IMR-90 (cell line): Measurements from ENCODE around the gene OR7D2. TPM values are rescaled to one million over a fixed set of nuclear protein-coding genes. Genes with fewer than 3 reads are reported as not detected.

ENCODE experiments used
- ATAC-seq: fragments of 200-7000 bp; cut with Tn5 transposase; 2 replicates; pipeline ENCODE4 v1.9.1; 2020; ENCODE audit warnings: low read depth, mild to moderate bottlenecking, moderate library complexity
- BruUV-seq: library from RNA; stranded (reverse); fragments of 400-500 nt; replicated peaks from 2 replicates; lab custom pipeline; 2021; lab: Mats Ljungman, UMichigan
- CTCF ChIA-PET: fragments of 300-600 bp; formaldehyde crosslinking; extraction: SDS; loops from one replicate; lab custom pipeline; 2021; ENCODE audit warnings: antibody characterized with exemption; lab: Yijun Ruan, JAX
- POLR2A ChIA-PET: fragments of 300-600 bp; sonication (Branson Sonifier 250); formaldehyde crosslinking; loops from one replicate; lab custom pipeline; 2022; ENCODE audit warnings: antibody characterized with exemption; ENCODE audit not compliant: unreplicated experiment; lab: Charles Lee
- DNase-seq: peaks from one replicate; pipeline ENCODE4 v3.0.0; 2013
- H2AFZ ChIP-seq: replicated peaks from 2 replicates; pipeline ENCODE3; 2013; ENCODE audit warnings: low read length, mild to moderate bottlenecking; ENCODE audit not compliant: poor library complexity
- H2AK5ac ChIP-seq: 2 replicates; pipeline ENCODE4 v1.6.1; 2013; ENCODE audit warnings: low read depth, low read length, inconsistent platforms
- H2AK9ac ChIP-seq: replicated peaks from 2 replicates; pipeline ENCODE3; 2013; ENCODE audit warnings: mild to moderate bottlenecking, low read depth, low read length, moderate library complexity; ENCODE audit not compliant: poor library complexity
- H2BK120ac ChIP-seq: 2 replicates; pipeline ENCODE4 v1.6.1; 2013; ENCODE audit warnings: low read depth, low read length, inconsistent platforms
- H2BK15ac ChIP-seq: 3 replicates; pipeline ENCODE4 v1.6.1; 2013; ENCODE audit warnings: low read depth, low read length, inconsistent platforms
- H2BK20ac ChIP-seq: 2 replicates; pipeline ENCODE4 v1.6.1; 2013; ENCODE audit warnings: low read depth, mild to moderate bottlenecking, inconsistent platforms, low read length, moderate library complexity
- H2BK5ac ChIP-seq: 2 replicates; pipeline ENCODE4 v1.6.1; 2013; ENCODE audit warnings: mild to moderate bottlenecking, low read depth, low read length, inconsistent platforms; ENCODE audit not compliant: poor library complexity, severe bottlenecking
- H3K14ac ChIP-seq: replicated peaks from 2 replicates; pipeline ENCODE4 v1.6.1; 2013; ENCODE audit warnings: low read depth, low read length, inconsistent platforms
- H3K18ac ChIP-seq: 2 replicates; pipeline ENCODE4 v1.6.1; 2013; ENCODE audit warnings: low read depth, low read length, control low read depth
- H3K23ac ChIP-seq: 2 replicates; pipeline ENCODE4 v1.6.1; 2013; ENCODE audit warnings: low read depth, low read length, inconsistent platforms
- H3K27ac ChIP-seq: 2 replicates; pipeline ENCODE4 v1.5.1; 2013; ENCODE audit warnings: mild to moderate bottlenecking, control low read depth, low read length; ENCODE audit not compliant: insufficient read depth
- H3K27me3 ChIP-seq: 2 replicates; pipeline ENCODE4 v1.6.1; 2013; ENCODE audit warnings: low read length; ENCODE audit not compliant: control insufficient read depth, insufficient read depth
- H3K36me3 ChIP-seq: 2 replicates; pipeline ENCODE4 v1.6.1; 2013; ENCODE audit warnings: low read length, mixed read lengths; ENCODE audit not compliant: control insufficient read depth, insufficient read depth
- H3K4ac ChIP-seq: 2 replicates; pipeline ENCODE4 v1.6.1; 2013; ENCODE audit warnings: low read depth, low read length, inconsistent platforms
- H3K4me1 ChIP-seq: 2 replicates; pipeline ENCODE4 v1.6.1; 2013; ENCODE audit warnings: low read length, mixed read lengths; ENCODE audit not compliant: control insufficient read depth, insufficient read depth
- H3K4me2 ChIP-seq: 2 replicates; pipeline ENCODE4 v1.6.1; 2013; ENCODE audit warnings: low read depth, mild to moderate bottlenecking, control low read depth, low read length, moderate library complexity
- H3K4me3 ChIP-seq: 2 replicates; pipeline ENCODE4 v1.5.1; 2013; ENCODE audit warnings: low read depth, mild to moderate bottlenecking, control low read depth, low read length, moderate library complexity; ENCODE audit not compliant: insufficient read depth
- H3K56ac ChIP-seq: 2 replicates; pipeline ENCODE4 v1.6.1; 2013; ENCODE audit warnings: low read length, inconsistent platforms; ENCODE audit not compliant: insufficient read depth; ENCODE audit errors: extremely low read depth
- H3K79me1 ChIP-seq, 2 experiments: 2 replicates each; pipeline ENCODE4 v1.6.1; 2013; ENCODE audit warnings: low read length in 2 of 2, inconsistent platforms in 1 of 2, low read depth in 1 of 2
- H3K9ac ChIP-seq: 2 replicates; pipeline ENCODE4 v1.6.1; 2013; ENCODE audit warnings: low read depth, low read length, control low read depth
- H3K9me1 ChIP-seq: 2 replicates; pipeline ENCODE4 v1.6.1; 2013; ENCODE audit warnings: low read length, inconsistent platforms; ENCODE audit not compliant: insufficient read depth
- H3K9me3 ChIP-seq: 2 replicates; pipeline ENCODE4 v1.6.1; 2013; ENCODE audit warnings: low read length; ENCODE audit not compliant: control insufficient read depth, insufficient read depth
- H4K20me1 ChIP-seq: 2 replicates; pipeline ENCODE4 v1.6.1; 2013; ENCODE audit warnings: low read length, inconsistent platforms; ENCODE audit not compliant: insufficient read depth
- H4K5ac ChIP-seq: 2 replicates; pipeline ENCODE4 v1.6.1; 2013; ENCODE audit warnings: mild to moderate bottlenecking, low read depth, low read length, control low read depth
- H4K8ac ChIP-seq, 2 experiments: 2 replicates each; pipeline ENCODE4 v1.6.1; 2013; ENCODE audit warnings: low read depth in 2 of 2, low read length in 2 of 2, control low read depth in 1 of 2, inconsistent platforms in 1 of 2
- H4K91ac ChIP-seq: 2 replicates; pipeline ENCODE4 v1.6.1; 2013; ENCODE audit warnings: low read depth, low read length, inconsistent platforms; ENCODE audit not compliant: insufficient read depth
- CEBPB ChIP-seq: IDR thresholded peaks from 2 replicates; pipeline ENCODE4 v1.6.1; 2012; ENCODE audit warnings: low read depth, low read length, improper control_type of control experiment
- CHD1 ChIP-seq: IDR thresholded peaks from 2 replicates; pipeline ENCODE4 v1.6.1; 2012; ENCODE audit warnings: low read depth, low read length, improper control_type of control experiment
- ELK1 ChIP-seq: fragments of 150-350 bp; IDR thresholded peaks from 2 replicates; pipeline ENCODE4 v1.6.1; 2016; ENCODE audit warnings: low read depth, mild to moderate bottlenecking, low read length, moderate library complexity, borderline replicate concordance
- FOS ChIP-seq: fragments of 150-350 bp; IDR thresholded peaks from 2 replicates; pipeline ENCODE4 v1.6.1; 2016; ENCODE audit warnings: low read depth, low read length
- MAZ ChIP-seq: IDR thresholded peaks from 2 replicates; pipeline ENCODE4 v1.6.1; 2012; ENCODE audit warnings: low read depth, mild to moderate bottlenecking, low read length, improper control_type of control experiment, moderate library complexity, borderline replicate concordance
- MXI1 ChIP-seq: IDR thresholded peaks from 2 replicates; pipeline ENCODE4 v1.6.1; 2012; ENCODE audit warnings: low read depth, mild to moderate bottlenecking, low read length, moderate library complexity, borderline replicate concordance
- POLR2A ChIP-seq: IDR thresholded peaks from 2 replicates; pipeline ENCODE4 v1.6.1; 2012; ENCODE audit warnings: mild to moderate bottlenecking, low read depth, low read length
- RAD21 ChIP-seq: IDR thresholded peaks from 2 replicates; pipeline ENCODE4 v1.6.1; 2012; ENCODE audit warnings: low read length, improper control_type of control experiment
- RCOR1 ChIP-seq: IDR thresholded peaks from 2 replicates; pipeline ENCODE4 v1.6.1; 2012; ENCODE audit warnings: mild to moderate bottlenecking, low read length, improper control_type of control experiment; ENCODE audit not compliant: insufficient replicate concordance
- RFX5 ChIP-seq: IDR thresholded peaks from 2 replicates; pipeline ENCODE4 v1.8.0; 2012; ENCODE audit warnings: low read depth, mild to moderate bottlenecking, low read length, moderate library complexity
- SMC3 ChIP-seq: fragments of 150-350 bp; IDR thresholded peaks from 2 replicates; pipeline ENCODE4 v1.6.1; 2016; ENCODE audit warnings: low read depth, mild to moderate bottlenecking, antibody characterized with exemption, low read length, moderate library complexity
- USF2 ChIP-seq: fragments of 150-350 bp; IDR thresholded peaks from 2 replicates; pipeline ENCODE4 v1.6.1; 2017; ENCODE audit warnings: mild to moderate bottlenecking, antibody characterized with exemption, low read length, low read depth
- WGBS, 2 experiments: methylation state at CpG; one replicate each; pipeline versions ENCODE4 v1.1.5 to v1.1.7; 2013; ENCODE audit warnings: missing lambda C conversion rate in 2 of 2; ENCODE audit not compliant: insufficient read length in 1 of 2; ENCODE audit errors: extremely low coverage in 2 of 2; 5-methylcytosine and 5-hydroxymethylcytosine counted together
- dilution Hi-C: fragments of 300-500 bp; cut with HindIII; formaldehyde crosslinking; loops from one replicate; pipeline ENCODE4 v1.14.3; 2018; ENCODE audit warnings: low sequenced_read_pairs; ENCODE audit not compliant: unreplicated experiment
- in situ Hi-C: fragments of 300-500 bp; cut with MboI; formaldehyde crosslinking; loops from 3 replicates; pipeline ENCODE4 v1.14.3; 2019; ENCODE audit warnings: low sequenced_read_pairs, inconsistent platforms, mixed read lengths
- intact Hi-C: fragments of 100-400 bp; cut with micrococcal nuclease; formaldehyde crosslinking; loops from 2 replicates; pipeline ENCODE4 v1.10.0; 2022
- polyA plus RNA-seq, 3 experiments: library from polyadenylated mRNA; depleted of rRNA; stranded (reverse); fragments of >200 nt; gene quantifications; 2 replicates each; pipeline ENCODE4 v1.2.3, GENCODE V29; 2012; ENCODE audit warnings: low replicate concordance in 1 of 3
- total RNA-seq: library from RNA; depleted of rRNA; stranded (reverse); fragments of >200 nt; gene quantifications from 2 replicates; pipeline ENCODE4 v1.2.3, GENCODE V29; 2012

OR7D2 gene
- total and polyA plus RNA-seq, 2 of the 4 experiments (the other 2 are of a cell fraction) = not detected

GRCh38 chr19:9161427-9161826 lies 17.4 kb upstream of the OR7D2 start:
- Histone ChIP-seq H2AFZ (no peak overlapping the region), H3K9ac (no peak overlapping the region), H2BK15ac (no peak overlapping the region), H3K79me1 (peaks cover 0 to 21% of the 10 kb centered on the region in 2 experiments; a peak in 2 of 4 replicates), H3K56ac (no peak overlapping the region), H3K27me3 (no peaks in the 10 kb centered on the region), H2AK9ac (no peak overlapping the region), H2BK20ac (no peak overlapping the region), H4K91ac (no peak overlapping the region), H3K14ac (no peak overlapping the region), H3K9me3 (peaks cover 59% of the 10 kb centered on the region), H2AK5ac (no peak overlapping the region), H3K27ac (no peak overlapping the region), H3K18ac (no peak overlapping the region), H3K9me1 (no peaks in the 10 kb centered on the region), H2BK5ac (no peak overlapping the region), H4K5ac (no peak overlapping the region), H3K4me3 (no peak overlapping the region), H3K36me3 (peaks cover 74% of the 10 kb centered on the region), H2BK120ac (no peak overlapping the region), H3K4me1 (peaks cover 2% of the 10 kb centered on the region; the same call in 1 of the 2 replicates), H3K23ac (no peak overlapping the region), H3K4ac (no peak overlapping the region), H4K8ac (no peak overlapping the region), H3K4me2 (no peak overlapping the region), H4K20me1 (no peaks in the 10 kb centered on the region; the same call in none of the 2 replicates)
- no TSS peak for BruUV-seq
- WGBS, 2 experiments = 88% methylated on average over 5 of the region's 12 CpGs; no CpG with 5 or more reads in 1 of the 2 experiments
- POLR2A ChIA-PET = no interaction called here
- in situ Hi-C loops = no loop called here
- intact Hi-C loops = no loop called here
- dilution Hi-C loops = no loop called here
- CTCF ChIA-PET = no interaction called here
- TF ChIP-seq MAZ = no peak
- TF ChIP-seq CHD1 = no peak
- TF ChIP-seq ELK1 = no peak
- no peak for TF ChIP-seq SMC3
- TF ChIP-seq MXI1 = no peak
- no peak for TF ChIP-seq FOS
- no peak for TF ChIP-seq RAD21
- TF ChIP-seq POLR2A = no peak
- TF ChIP-seq RFX5 = no peak
- no peak for TF ChIP-seq CEBPB
- no peak for TF ChIP-seq RCOR1
- TF ChIP-seq USF2 = no peak
- ATAC-seq (no peak), DNase-seq (no peak)
